Measurements from ENCODE around the gene GPX8. TPM values are rescaled to one million over a fixed set of nuclear protein-coding genes. Genes with fewer than 3 reads are reported as not detected.

GPX8 gene
- total and polyA plus RNA-seq, 2 of the 13 experiments (the other 11 are each of a cell fraction or from before 2014, with no cell fraction given) = 0.33 to 0.94 TPM

- TF ChIP-seq ARID4A (CRISPR knock-in tag; IDR thresholded peaks at IDR 0.05; ENCODE audit: borderline replicate concordance) (peak; percentile 68), ZBTB14 (CRISPR knock-in tag; IDR thresholded peaks at IDR 0.05) (peak; percentile 73), DPF2 (CRISPR knock-in tag; IDR thresholded peaks at IDR 0.05; ENCODE audit: borderline replicate concordance, low read depth) (no peak), RBM22 (optimal IDR thresholded peaks at IDR 0.05; ENCODE audit: low read length) (no peak), ZFP91 (CRISPR knock-in tag; IDR thresholded peaks at IDR 0.05; ENCODE audit: borderline replicate concordance) (no peak), HNRNPUL1 (IDR thresholded peaks at IDR 0.05; ENCODE audit: low read depth, low read length) (no peak), PTBP1 (IDR thresholded peaks at IDR 0.05; ENCODE audit: low read depth, low read length, poor library complexity, severe bottlenecking) (no peak), ZFAT (CRISPR knock-in tag; conservative IDR thresholded peaks at IDR 0.05) (no peak), ZNF205 (CRISPR knock-in tag; IDR thresholded peaks at IDR 0.05) (no peak), ZNF563 (CRISPR knock-in tag; IDR thresholded peaks at IDR 0.05) (no peak), TP53 (CRISPR knock-in tag; conservative IDR thresholded peaks at IDR 0.05) (no peak), PRDM15 (CRISPR knock-in tag; IDR thresholded peaks at IDR 0.05) (no peak), ZNF841 (CRISPR knock-in tag; IDR thresholded peaks at IDR 0.05; ENCODE audit: borderline replicate concordance) (no peak)
Observed at GRCh38 chr5:55172937-55173686, 13.1 kb downstream of the GPX8 start, which contains the start of gene CDC20B (continued).

All from HepG2 (cell line).